Measurements from ENCODE around the gene CPE.

GRCh38 chr4:165402375-165402774 lies 23.6 kb downstream of the CPE start:
- TF ChIP-seq EZH2 (optimal IDR thresholded peaks at IDR 0.05; ENCODE audit: low read depth, low read length) (no peak), CTCF (IDR thresholded peaks at IDR 0.05; ENCODE audit: low read length) (no peak), EZH2phosphoT487 (IDR thresholded peaks at IDR 0.05; ENCODE audit: low read length) (no peak)
